Measurements from ENCODE around the gene PPP1R13L.

PPP1R13L gene

GRCh38 chr19:45346449-45346848 is 58.4 kb downstream of the PPP1R13L start:
- Histone ChIP-seq H3K9ac (no peak overlapping the region), H3K4me2 (no peak overlapping the region), H3K4me3 (IDR thresholded peaks at IDR 0.05; ENCODE audit: insufficient read depth, low read depth, low read length) (no peak overlapping the region), H3K79me2 (ENCODE audit: insufficient read depth, low read depth) (no peaks in the 10 kb centered on the region), H2AFZ (ENCODE audit: low read depth) (no peak overlapping the region), H3K36me3 (ENCODE audit: insufficient read depth) (no peaks in the 10 kb centered on the region), H4K20me1 (ENCODE audit: insufficient read depth) (no peaks in the 10 kb centered on the region), H3K27me3 (ENCODE audit: insufficient read depth, low read depth) (peaks cover 4% of the 10 kb centered on the region; the same call in 1 of the 2 replicates), H3K4me1 (ENCODE audit: low read depth, poor library complexity, severe bottlenecking) (no peaks in the 10 kb centered on the region), H3K27ac (no peak overlapping the region)
- TF ChIP-seq CTCF (conservative IDR thresholded peaks at IDR 0.05; ENCODE audit: low read depth, low read length) = no peak

- H3K9ac ChIP-seq = no peak overlapping the region
- no peaks in the 10 kb centered on the region for H3K36me3 ChIP-seq (ENCODE audit: insufficient read depth)
- H3K27me3 ChIP-seq (ENCODE audit: insufficient read depth, low read depth) = peaks cover 4% of the 10 kb centered on the region; the same call in 1 of the 2 replicates
- H4K20me1 ChIP-seq (ENCODE audit: insufficient read depth) = no peaks in the 10 kb centered on the region
- H3K27ac ChIP-seq = no peak overlapping the region
- no peak for TF ChIP-seq CTCF (conservative IDR thresholded peaks at IDR 0.05; ENCODE audit: low read depth, low read length)
- no peak overlapping the region for H3K4me3 ChIP-seq (IDR thresholded peaks at IDR 0.05; ENCODE audit: insufficient read depth, low read depth, low read length)
- H3K4me1 ChIP-seq (ENCODE audit: low read depth, poor library complexity, severe bottlenecking) = no peaks in the 10 kb centered on the region
- H2AFZ ChIP-seq (ENCODE audit: low read depth) = no peak overlapping the region
- H3K4me2 ChIP-seq = no peak overlapping the region
- H3K79me2 ChIP-seq (ENCODE audit: insufficient read depth, low read depth) = no peaks in the 10 kb centered on the region
Measured at GRCh38 chr19:45345506-45345860, 59.4 kb downstream of the PPP1R13L start.

DNA sequence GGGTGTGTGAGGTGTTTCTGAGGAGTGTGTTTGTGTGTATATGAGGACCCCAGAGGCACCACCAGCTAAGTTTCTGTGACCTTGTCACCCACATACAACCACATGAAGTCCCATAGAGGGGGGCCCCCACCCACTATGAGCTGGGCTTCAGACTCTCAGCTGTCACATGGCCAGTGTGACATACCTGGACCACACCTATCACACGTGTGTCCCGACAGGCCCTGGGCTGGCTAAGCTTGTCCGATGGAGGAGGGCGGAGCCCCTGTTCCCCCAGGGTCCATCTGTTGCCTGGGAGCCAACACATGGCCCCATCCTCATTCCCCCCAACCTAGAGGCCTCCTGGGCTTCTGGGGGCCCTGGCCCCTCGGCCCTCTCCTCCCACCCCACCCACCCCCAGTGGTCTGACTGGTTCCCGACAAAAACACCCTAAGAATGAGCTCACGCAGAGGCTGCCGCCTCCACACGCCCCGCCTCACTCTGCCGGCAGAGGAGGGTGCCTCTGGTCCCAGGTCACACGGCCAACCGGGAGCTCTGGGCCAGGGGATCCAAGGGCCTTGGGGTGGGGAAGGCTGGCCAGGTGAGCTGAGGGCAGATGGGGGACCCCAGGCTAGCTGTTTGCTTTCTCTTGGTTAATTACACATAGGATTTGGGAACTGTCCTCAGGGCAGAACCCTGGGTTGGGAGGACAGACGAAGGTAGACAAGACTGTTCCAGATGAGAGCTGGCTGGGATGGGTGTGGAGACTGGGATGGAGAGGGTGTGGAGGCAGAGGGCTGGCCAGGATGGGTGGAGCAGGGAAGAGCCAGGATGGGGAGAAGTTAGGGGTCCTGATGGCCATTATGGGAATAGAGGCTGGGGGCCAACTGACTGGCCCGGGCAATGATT is 60.0 kb downstream of the PPP1R13L start:
- no peaks in the 10 kb centered on the region for H3K4me1 ChIP-seq (ENCODE audit: low read depth, poor library complexity, severe bottlenecking)
- H4K20me1 ChIP-seq (ENCODE audit: insufficient read depth) = no peaks in the 10 kb centered on the region
- H2AFZ ChIP-seq (ENCODE audit: low read depth) = no peak overlapping the region
- H3K27ac ChIP-seq = no peak overlapping the region
- H3K4me3 ChIP-seq (IDR thresholded peaks at IDR 0.05; ENCODE audit: insufficient read depth, low read depth, low read length) = no peak overlapping the region
- no peak overlapping the region for H3K9ac ChIP-seq
- H3K27me3 ChIP-seq (ENCODE audit: insufficient read depth, low read depth) = peaks cover 4% of the 10 kb centered on the region; the same call in 1 of the 2 replicates
- no peaks in the 10 kb centered on the region for H3K79me2 ChIP-seq (ENCODE audit: insufficient read depth, low read depth)
- H3K36me3 ChIP-seq (ENCODE audit: insufficient read depth) = no peaks in the 10 kb centered on the region
- TF ChIP-seq CTCF (conservative IDR thresholded peaks at IDR 0.05; ENCODE audit: low read depth, low read length) = no peak
- H3K4me2 ChIP-seq = no peak overlapping the region

GRCh38 chr19:45342911-45343310 is 62.0 kb downstream of the PPP1R13L start:
- H2AFZ ChIP-seq (ENCODE audit: low read depth) = no peak overlapping the region
- no peak overlapping the region for H3K9ac ChIP-seq
- H3K79me2 ChIP-seq (ENCODE audit: insufficient read depth, low read depth) = no peaks in the 10 kb centered on the region
- no peak overlapping the region for H3K4me2 ChIP-seq
- H4K20me1 ChIP-seq (ENCODE audit: insufficient read depth) = no peaks in the 10 kb centered on the region
- H3K4me3 ChIP-seq (IDR thresholded peaks at IDR 0.05; ENCODE audit: insufficient read depth, low read depth, low read length) = no peak overlapping the region
- no peak for TF ChIP-seq CTCF (conservative IDR thresholded peaks at IDR 0.05; ENCODE audit: low read depth, low read length)
- H3K27ac ChIP-seq = no peak overlapping the region
- peaks cover 10% of the 10 kb centered on the region for H3K4me1 ChIP-seq (ENCODE audit: low read depth, poor library complexity, severe bottlenecking)
- peaks cover 4% of the 10 kb centered on the region; the same call in 1 of the 2 replicates for H3K27me3 ChIP-seq (ENCODE audit: insufficient read depth, low read depth)
- no peaks in the 10 kb centered on the region for H3K36me3 ChIP-seq (ENCODE audit: insufficient read depth)

Measured in KMS-11 (cell line).